A673 (cell line): Measurements from ENCODE around the gene HAVCR2. TPM values are rescaled to one million over a fixed set of nuclear protein-coding genes. Genes with fewer than 3 reads are reported as not detected.

Experiments
- BruUV-seq: library from RNA; stranded (reverse); fragments of 400-500 nt; replicated peaks from 2 replicates; lab custom pipeline; 2021; lab: Mats Ljungman, UMichigan
- CTCF ChIA-PET: fragments of 300-600 bp; sonication (Branson Sonifier 250); formaldehyde crosslinking; loops from one replicate; lab custom pipeline; 2022; ENCODE audit warnings: antibody characterized with exemption; lab: Charles Lee
- POLR2A ChIA-PET: fragments of 300-600 bp; sonication (Branson Sonifier 250); formaldehyde crosslinking; loops from one replicate; lab custom pipeline; 2022; ENCODE audit warnings: antibody characterized with exemption; ENCODE audit not compliant: low non-redundant PET; lab: Charles Lee
- DNase-seq: peaks from one replicate; pipeline ENCODE4 v3.0.0-alpha.2; 2015; ENCODE audit warnings: low spot score
- H3K27ac ChIP-seq: fragments of 200-600 bp; sonication (generic); 2 replicates; pipeline ENCODE4 v1.5.1; 2016; ENCODE audit warnings: mixed run types, low read depth, mild to moderate bottlenecking, mixed read lengths, antibody characterized with exemption, low read length; ENCODE audit not compliant: poor library complexity, severe bottlenecking
- H3K27me3 ChIP-seq: fragments of 200-600 bp; sonication (generic); replicated peaks from 2 replicates; pipeline ENCODE4 v1.6.1; 2017; ENCODE audit warnings: mixed run types, low read depth, mild to moderate bottlenecking, mixed read lengths, antibody characterized with exemption, low read length; ENCODE audit not compliant: insufficient read depth, poor library complexity
- H3K36me3 ChIP-seq: fragments of 200-600 bp; sonication (generic); 2 replicates; pipeline ENCODE4 v1.6.1; 2016; ENCODE audit warnings: mixed run types, mild to moderate bottlenecking, mixed read lengths, antibody characterized with exemption, low read length; ENCODE audit not compliant: insufficient read depth, poor library complexity, severe bottlenecking
- H3K4me1 ChIP-seq: fragments of 200-600 bp; sonication (generic); 2 replicates; pipeline ENCODE4 v1.6.1; 2017; ENCODE audit warnings: mixed run types, mild to moderate bottlenecking, mixed read lengths, antibody characterized with exemption, low read length; ENCODE audit not compliant: insufficient read depth, poor library complexity, severe bottlenecking
- H3K4me3 ChIP-seq: fragments of 200-600 bp; sonication (generic); 2 replicates; pipeline ENCODE4 v1.5.1; 2016; ENCODE audit warnings: low read depth, mixed run types, mild to moderate bottlenecking, mixed read lengths, low read length; ENCODE audit not compliant: poor library complexity, severe bottlenecking
- H3K9me3 ChIP-seq: fragments of 200-600 bp; sonication (generic); 2 replicates; pipeline ENCODE4 v1.6.1; 2016; ENCODE audit warnings: mixed run types, low read depth, mild to moderate bottlenecking, mixed read lengths, antibody characterized with exemption, low read length; ENCODE audit not compliant: poor library complexity, severe bottlenecking
- EZH2 ChIP-seq: fragments of 200-600 bp; sonication (generic); IDR thresholded peaks from 2 replicates; pipeline ENCODE4 v1.6.1; 2017; ENCODE audit warnings: borderline replicate concordance, low read depth, mild to moderate bottlenecking, mixed read lengths, antibody characterized with exemption, low read length; ENCODE audit not compliant: poor library complexity, severe bottlenecking
- intact Hi-C: fragments of 100-400 bp; cut with micrococcal nuclease; formaldehyde crosslinking; loops from one replicate; pipeline ENCODE4 v1.10.0; 2022; ENCODE audit not compliant: unreplicated experiment
- total RNA-seq: library from RNA; stranded (reverse); gene quantifications from 2 replicates; pipeline ENCODE4 v1.2.3, GENCODE V29; 2021
- TF ChIP-seq, protein P1 (sequence below): fragments of 300-800, 200-600 bp; sonication (generic); conservative IDR thresholded peaks from 2 replicates; pipeline ENCODE4 v1.5.1; 2017; ENCODE audit warnings: low read depth, mild to moderate bottlenecking, antibody characterized with exemption, low read length, moderate library complexity, mixed read lengths

Gene HAVCR2
- total RNA-seq, 1 experiment from 2014 or later, result 0.19 TPM

DNA sequence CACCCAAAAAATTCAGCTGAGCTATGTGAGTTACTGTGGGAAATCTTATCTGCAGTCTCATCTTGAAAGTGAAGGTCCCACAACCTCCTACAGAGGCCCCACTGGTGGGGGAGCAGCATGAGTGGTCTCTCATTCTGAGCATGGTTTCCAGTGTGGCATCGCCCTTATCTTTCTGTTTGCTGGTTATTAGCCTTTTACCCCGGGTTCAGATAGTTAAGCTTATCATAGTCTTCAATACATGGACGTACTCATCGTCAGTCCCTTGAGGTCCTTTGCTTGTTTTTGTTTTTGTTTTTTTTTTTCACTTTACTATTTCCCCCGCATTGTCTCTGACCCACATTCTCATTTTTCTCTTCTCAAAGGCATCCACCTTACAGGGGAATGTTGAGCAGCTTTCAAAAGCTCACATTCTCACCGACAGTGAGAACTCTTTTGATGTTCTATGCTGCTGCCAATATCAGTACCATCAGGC, 7.7 kb upstream of the HAVCR2 start:
- DNase-seq, result no peak
- Histone ChIP-seq H3K4me3 (no peak overlapping the region), H3K27ac (no peak overlapping the region), H3K27me3 (no peaks in the 10 kb centered on the region), H3K36me3 (no peaks in the 10 kb centered on the region), H3K9me3 (no peaks in the 10 kb centered on the region), H3K4me1 (no peaks in the 10 kb centered on the region)
- BruUV-seq, result no TSS peak
- no peak for TF ChIP-seq EZH2
- TF ChIP-seq, protein P1, sequence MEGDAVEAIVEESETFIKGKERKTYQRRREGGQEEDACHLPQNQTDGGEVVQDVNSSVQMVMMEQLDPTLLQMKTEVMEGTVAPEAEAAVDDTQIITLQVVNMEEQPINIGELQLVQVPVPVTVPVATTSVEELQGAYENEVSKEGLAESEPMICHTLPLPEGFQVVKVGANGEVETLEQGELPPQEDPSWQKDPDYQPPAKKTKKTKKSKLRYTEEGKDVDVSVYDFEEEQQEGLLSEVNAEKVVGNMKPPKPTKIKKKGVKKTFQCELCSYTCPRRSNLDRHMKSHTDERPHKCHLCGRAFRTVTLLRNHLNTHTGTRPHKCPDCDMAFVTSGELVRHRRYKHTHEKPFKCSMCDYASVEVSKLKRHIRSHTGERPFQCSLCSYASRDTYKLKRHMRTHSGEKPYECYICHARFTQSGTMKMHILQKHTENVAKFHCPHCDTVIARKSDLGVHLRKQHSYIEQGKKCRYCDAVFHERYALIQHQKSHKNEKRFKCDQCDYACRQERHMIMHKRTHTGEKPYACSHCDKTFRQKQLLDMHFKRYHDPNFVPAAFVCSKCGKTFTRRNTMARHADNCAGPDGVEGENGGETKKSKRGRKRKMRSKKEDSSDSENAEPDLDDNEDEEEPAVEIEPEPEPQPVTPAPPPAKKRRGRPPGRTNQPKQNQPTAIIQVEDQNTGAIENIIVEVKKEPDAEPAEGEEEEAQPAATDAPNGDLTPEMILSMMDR, result no peak
- POLR2A ChIA-PET, result no interaction called here
- intact Hi-C loops, result no loop called here
- CTCF ChIA-PET, result no interaction called here

DNA sequence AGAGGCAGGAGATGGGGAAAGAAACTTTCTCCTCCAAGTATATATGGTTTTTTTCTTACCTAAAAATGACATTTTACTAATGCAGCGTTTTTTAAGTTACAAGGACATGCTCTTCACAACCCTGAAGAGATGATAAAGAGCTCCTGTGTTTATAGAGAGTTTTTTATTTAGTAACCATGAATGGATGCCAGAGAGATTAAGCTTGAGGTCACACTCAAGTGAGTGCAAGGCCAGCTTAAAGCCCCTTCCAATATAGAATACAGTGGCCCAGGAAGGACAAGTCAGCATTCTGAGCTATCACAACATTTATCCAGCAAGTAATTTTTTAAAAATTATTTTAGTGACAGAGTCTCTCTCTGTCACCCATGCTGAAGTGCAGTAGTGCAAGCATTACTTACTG, 6.7 kb upstream of the HAVCR2 start:
- BruUV-seq, result no TSS peak
- Histone ChIP-seq H3K27me3 (no peaks in the 10 kb centered on the region), H3K9me3 (no peaks in the 10 kb centered on the region), H3K27ac (no peak overlapping the region), H3K4me1 (no peaks in the 10 kb centered on the region), H3K4me3 (no peak overlapping the region), H3K36me3 (no peaks in the 10 kb centered on the region)
- POLR2A ChIA-PET, result no interaction called here
- CTCF ChIA-PET, result no interaction called here
- intact Hi-C loops, result no loop called here
- TF ChIP-seq, protein P1, result no peak
- no peak for TF ChIP-seq EZH2
- no peak for DNase-seq

DNA sequence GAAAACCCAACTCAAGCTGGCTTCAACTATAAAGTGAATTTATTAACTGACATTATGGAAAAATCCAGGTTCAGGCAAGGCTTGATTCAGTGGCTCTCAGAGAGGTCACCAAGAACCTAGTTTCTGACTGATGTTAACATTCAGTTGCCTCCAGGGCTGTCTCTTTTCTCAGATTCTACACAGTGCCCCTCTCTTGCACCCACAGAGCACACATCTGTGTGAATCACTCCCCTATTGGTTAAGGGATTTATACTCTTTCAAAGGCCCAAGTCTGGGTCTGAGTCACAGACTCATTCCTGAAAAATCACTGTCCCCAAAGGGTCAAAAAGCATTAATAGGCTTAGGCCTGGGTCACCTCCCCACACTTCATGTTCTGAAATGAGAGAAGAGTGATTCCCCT, 6.2 kb upstream of the HAVCR2 start:
- TF ChIP-seq EZH2, result no peak
- TF ChIP-seq, protein P1, result no peak
- Histone ChIP-seq H3K4me1 (no peaks in the 10 kb centered on the region), H3K4me3 (no peak overlapping the region), H3K9me3 (no peaks in the 10 kb centered on the region), H3K27ac (no peak overlapping the region), H3K36me3 (no peaks in the 10 kb centered on the region), H3K27me3 (no peaks in the 10 kb centered on the region)
- no TSS peak for BruUV-seq
- DNase-seq, result no peak
- ChIA-PET CTCF (no interaction called here), POLR2A (no interaction called here)
- intact Hi-C loops, result no loop called here
